ENCODE results near the gene UBE2Q1. TPM values are rescaled to one million over a fixed set of nuclear protein-coding genes. Genes with fewer than 3 reads are reported as not detected.

Gene UBE2Q1
- total RNA-seq, 4 donors from 2014 or later: 30.6 to 60.2 (median 32.0) TPM

DNA sequence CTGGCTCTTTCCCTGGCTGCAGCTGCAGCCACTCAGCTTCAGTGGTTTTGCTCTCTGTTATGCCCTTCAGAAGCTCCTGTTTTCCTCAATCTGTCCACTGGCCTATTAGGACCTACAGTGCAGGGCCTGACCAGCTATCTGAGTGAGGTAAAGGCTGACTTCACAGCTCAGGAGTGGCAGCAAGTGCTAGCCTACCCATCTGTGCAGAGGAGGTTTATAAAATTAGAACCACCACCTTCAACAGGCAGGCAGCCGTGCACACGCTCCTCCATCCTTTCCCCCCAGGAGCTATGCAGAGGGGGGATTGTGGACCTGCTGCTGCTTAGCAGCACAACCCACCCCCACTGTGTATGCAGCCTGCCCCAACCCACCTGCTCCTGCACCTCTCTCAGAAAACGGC, 41.2 kb upstream of the UBE2Q1 start:
- peaks cover 29% of the 10 kb centered on the region for H3K4me1 ChIP-seq
- H3K4me3 ChIP-seq: no peak overlapping the region
- DNase-seq (ENCODE audit: low spot score in 2 of 2): no peak
- 59% methylated on average over 3 of the region's 3 CpGs for WGBS
- no peaks in the 10 kb centered on the region for H3K27me3 ChIP-seq
- peaks cover 82% of the 10 kb centered on the region for H3K36me3 ChIP-seq
- no peaks in the 10 kb centered on the region for H3K9me3 ChIP-seq
- TF ChIP-seq, protein P1, sequence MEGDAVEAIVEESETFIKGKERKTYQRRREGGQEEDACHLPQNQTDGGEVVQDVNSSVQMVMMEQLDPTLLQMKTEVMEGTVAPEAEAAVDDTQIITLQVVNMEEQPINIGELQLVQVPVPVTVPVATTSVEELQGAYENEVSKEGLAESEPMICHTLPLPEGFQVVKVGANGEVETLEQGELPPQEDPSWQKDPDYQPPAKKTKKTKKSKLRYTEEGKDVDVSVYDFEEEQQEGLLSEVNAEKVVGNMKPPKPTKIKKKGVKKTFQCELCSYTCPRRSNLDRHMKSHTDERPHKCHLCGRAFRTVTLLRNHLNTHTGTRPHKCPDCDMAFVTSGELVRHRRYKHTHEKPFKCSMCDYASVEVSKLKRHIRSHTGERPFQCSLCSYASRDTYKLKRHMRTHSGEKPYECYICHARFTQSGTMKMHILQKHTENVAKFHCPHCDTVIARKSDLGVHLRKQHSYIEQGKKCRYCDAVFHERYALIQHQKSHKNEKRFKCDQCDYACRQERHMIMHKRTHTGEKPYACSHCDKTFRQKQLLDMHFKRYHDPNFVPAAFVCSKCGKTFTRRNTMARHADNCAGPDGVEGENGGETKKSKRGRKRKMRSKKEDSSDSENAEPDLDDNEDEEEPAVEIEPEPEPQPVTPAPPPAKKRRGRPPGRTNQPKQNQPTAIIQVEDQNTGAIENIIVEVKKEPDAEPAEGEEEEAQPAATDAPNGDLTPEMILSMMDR (IDR thresholded peaks at IDR 0.05): no peak
- H3K27ac ChIP-seq: no peak overlapping the region

DNA sequence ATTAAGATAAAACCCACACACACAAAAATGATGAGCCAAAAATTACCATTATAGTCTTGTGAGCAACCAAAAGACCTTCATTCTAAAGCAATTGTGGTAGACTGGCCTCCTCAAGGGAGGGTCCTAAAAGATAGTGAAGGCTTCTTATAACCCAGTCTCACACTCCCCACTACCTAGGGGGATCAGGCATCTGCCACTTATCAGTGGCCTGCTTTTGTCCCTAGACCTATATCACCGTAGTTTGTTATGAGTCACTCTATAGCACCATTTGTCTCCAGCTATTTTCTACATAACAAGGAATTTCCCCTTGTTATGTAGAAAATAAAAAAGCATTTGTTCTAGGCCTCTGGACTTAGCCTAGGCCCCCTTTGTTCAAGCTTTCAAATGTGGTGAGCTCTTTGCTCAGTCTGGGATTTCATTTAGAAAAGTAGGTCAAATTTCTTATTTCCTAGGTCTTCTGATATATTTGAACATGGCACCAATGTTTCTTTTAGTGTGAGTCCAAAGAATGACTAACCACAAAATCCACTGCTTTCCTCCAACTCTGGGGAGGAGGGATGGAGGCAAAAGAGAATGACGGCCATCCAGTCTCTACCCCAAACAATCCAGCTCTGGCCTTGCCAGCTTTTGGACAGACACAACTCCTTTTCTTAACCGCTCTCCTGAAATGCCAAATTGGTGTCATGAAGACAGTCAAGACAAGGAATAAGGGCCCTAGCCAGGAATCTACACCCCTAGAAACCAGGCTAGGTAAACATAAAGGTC, 40.6 kb upstream of the UBE2Q1 start:
- no peaks in the 10 kb centered on the region for H3K27me3 ChIP-seq
- no peak overlapping the region for H3K27ac ChIP-seq
- TF ChIP-seq POLR2AphosphoS5 (IDR thresholded peaks at IDR 0.05) (no peak), POLR2A (IDR thresholded peaks at IDR 0.05) (no peak), EP300 (IDR thresholded peaks at IDR 0.05) (no peak)
- TF ChIP-seq, protein P1 (IDR thresholded peaks at IDR 0.05): no peak
- no peaks in the 10 kb centered on the region for H3K9me3 ChIP-seq
- DNase-seq (ENCODE audit: low spot score in 2 of 2): no peak
- peaks cover 88% of the 10 kb centered on the region for H3K36me3 ChIP-seq
- H3K4me1 ChIP-seq: peaks cover 23% of the 10 kb centered on the region
- 57% methylated on average over 3 of the region's 3 CpGs for WGBS
- H3K4me3 ChIP-seq: no peak overlapping the region

DNA sequence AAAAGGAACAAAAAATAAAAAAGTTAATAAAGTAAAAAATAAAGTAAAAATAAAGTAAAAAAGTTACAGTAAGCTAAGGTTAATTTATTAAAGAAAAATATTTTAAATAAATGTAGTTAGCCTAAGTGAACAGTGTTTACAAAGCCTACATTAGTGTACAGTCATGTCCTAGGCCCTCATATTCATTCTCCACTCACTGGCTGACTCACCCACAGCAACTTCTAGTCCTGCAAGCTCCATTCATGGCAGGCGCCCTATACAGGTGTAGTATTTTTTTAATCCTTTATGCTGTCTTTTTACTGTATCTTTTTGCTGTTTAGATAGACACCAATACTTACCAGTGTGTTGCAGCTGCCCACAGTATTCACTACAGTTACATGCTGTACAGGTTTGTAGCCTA, 37.2 kb upstream of the UBE2Q1 start:
- no peak for DNase-seq (ENCODE audit: low spot score in 2 of 2)
- H3K9me3 ChIP-seq: no peaks in the 10 kb centered on the region
- peaks cover 10% of the 10 kb centered on the region for H3K4me1 ChIP-seq
- TF ChIP-seq, protein P1 (IDR thresholded peaks at IDR 0.05): no peak
- no peak for TF ChIP-seq POLR2AphosphoS5 (IDR thresholded peaks at IDR 0.05)
- no peak for TF ChIP-seq POLR2A (IDR thresholded peaks at IDR 0.05)
- TF ChIP-seq EP300 (IDR thresholded peaks at IDR 0.05): no peak
- WGBS: 88% methylated on average over 1 of the region's 1 CpG
- no peak overlapping the region for H3K27ac ChIP-seq
- no peaks in the 10 kb centered on the region for H3K27me3 ChIP-seq
- H3K4me3 ChIP-seq: no peak overlapping the region
- peaks cover 99% of the 10 kb centered on the region for H3K36me3 ChIP-seq

DNA sequence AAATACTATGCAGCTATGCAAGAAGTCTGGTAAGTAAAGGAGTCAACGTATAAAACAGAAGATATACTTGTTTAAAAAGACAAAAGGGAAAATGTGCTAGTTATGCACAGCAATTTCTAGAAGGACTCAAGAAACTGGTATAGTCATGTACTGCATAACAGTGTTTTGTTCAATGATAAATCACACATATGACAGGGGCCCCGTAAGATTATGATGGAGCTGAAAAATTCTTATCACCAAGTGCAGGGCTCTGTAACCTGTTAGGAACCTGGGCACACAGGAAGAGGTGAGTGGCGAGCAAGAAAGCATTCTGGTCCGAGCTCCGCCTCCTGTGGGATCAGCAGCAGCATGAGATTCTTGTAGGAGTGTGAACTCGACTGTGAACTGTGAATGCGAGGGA, 36.3 kb upstream of the UBE2Q1 start:
- H3K9me3 ChIP-seq: no peaks in the 10 kb centered on the region
- peaks cover 100% of the 10 kb centered on the region for H3K36me3 ChIP-seq
- H3K4me1 ChIP-seq: peaks cover 9% of the 10 kb centered on the region
- H3K4me3 ChIP-seq: no peak overlapping the region
- no peaks in the 10 kb centered on the region for H3K27me3 ChIP-seq
- DNase-seq (ENCODE audit: low spot score in 2 of 2): no peak
- WGBS: 85% methylated on average over 7 of the region's 7 CpGs
- H3K27ac ChIP-seq: no peak overlapping the region
- TF ChIP-seq POLR2AphosphoS5 (IDR thresholded peaks at IDR 0.05) (no peak), POLR2A (IDR thresholded peaks at IDR 0.05) (no peak), EP300 (IDR thresholded peaks at IDR 0.05) (no peak)
- TF ChIP-seq, protein P1 (IDR thresholded peaks at IDR 0.05): no peak

DNA sequence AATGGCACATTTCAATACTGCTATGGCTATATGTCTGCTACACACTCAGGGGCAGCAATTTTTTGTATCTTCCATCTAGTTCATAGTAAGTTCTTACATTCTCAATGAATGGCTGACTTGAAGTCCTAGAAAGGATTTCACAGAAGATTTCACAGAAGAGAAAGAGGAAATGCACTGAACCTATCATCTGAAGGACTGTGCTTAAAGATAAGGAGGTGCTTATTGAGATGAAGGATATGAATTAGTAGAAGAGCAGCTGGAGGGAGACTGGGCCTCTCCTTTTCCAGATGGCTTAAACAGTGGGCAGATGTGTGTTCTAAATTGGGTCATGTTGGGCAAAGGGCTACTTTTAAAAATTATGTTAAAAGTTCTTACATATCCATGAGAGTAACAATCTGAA, 34.9 kb upstream of the UBE2Q1 start:
- H3K4me3 ChIP-seq: no peak overlapping the region
- DNase-seq (ENCODE audit: low spot score in 2 of 2): no peak
- TF ChIP-seq POLR2AphosphoS5 (IDR thresholded peaks at IDR 0.05) (no peak), EP300 (IDR thresholded peaks at IDR 0.05) (no peak), POLR2A (IDR thresholded peaks at IDR 0.05) (no peak)
- TF ChIP-seq, protein P1 (IDR thresholded peaks at IDR 0.05): no peak
- H3K36me3 ChIP-seq: peaks cover 100% of the 10 kb centered on the region
- no peaks in the 10 kb centered on the region for H3K4me1 ChIP-seq
- H3K27ac ChIP-seq: no peak overlapping the region
- H3K27me3 ChIP-seq: no peaks in the 10 kb centered on the region
- no peaks in the 10 kb centered on the region for H3K9me3 ChIP-seq

All from suprapubic skin (tissue), 4 donors.